Keratinocyte (primary cell): ENCODE data around the gene URM1. TPM values are rescaled to one million over a fixed set of nuclear protein-coding genes. Genes with fewer than 3 reads are reported as not detected.

Experiments
- DNase-seq: peaks from one replicate; pipeline ENCODE4 v3.0.0-alpha.2; 2011; ENCODE audit warnings: low read depth, missing footprints, low spot score
- FAIRE-seq: peaks from 2 replicates; lab custom pipeline; 2011; peaks lifted over from hg19 to GRCh38; lab: Jason Lieb, UNC
- H2AFZ ChIP-seq: 2 replicates; pipeline ENCODE4 v1.6.0; 2012; ENCODE audit warnings: low read length, control low read depth, inconsistent platforms; ENCODE audit not compliant: control insufficient read depth
- H3K27ac ChIP-seq: 2 replicates; pipeline ENCODE4 v1.5.1; 2011; ENCODE audit warnings: low read length; ENCODE audit not compliant: control insufficient read depth, insufficient read depth
- H3K27me3 ChIP-seq: 3 replicates; pipeline ENCODE4 v1.6.0; 2011; ENCODE audit warnings: low read length; ENCODE audit not compliant: control insufficient read depth, insufficient read depth; ENCODE audit errors: extremely low read depth
- H3K36me3 ChIP-seq, 2 experiments: 2 replicates in 1 of 2; 3 replicates in 1 of 2; pipeline ENCODE4 v1.5.1; 2011; ENCODE audit warnings: low read length in 2 of 2, mild to moderate bottlenecking in 1 of 2; ENCODE audit not compliant: control insufficient read depth in 2 of 2, insufficient read depth in 2 of 2; ENCODE audit errors: extremely low read depth in 1 of 2
- H3K4me1 ChIP-seq: 3 replicates; pipeline ENCODE4 v1.5.1; 2011; ENCODE audit warnings: low read length; ENCODE audit not compliant: control insufficient read depth, insufficient read depth; ENCODE audit errors: extremely low read depth
- H3K4me2 ChIP-seq: 3 replicates; pipeline ENCODE4 v1.6.0; 2011; ENCODE audit warnings: low read depth, low read length; ENCODE audit not compliant: control insufficient read depth, insufficient read depth; ENCODE audit errors: extremely low read depth
- H3K4me3 ChIP-seq, 3 experiments: fragments of 200-600 bp in 1 of 3; sonication (generic) in 1 of 3; 2 replicates in 2 of 3; 3 replicates in 1 of 3; pipeline ENCODE4 v1.5.1; 2011 to 2016; ENCODE audit warnings: low read length in 3 of 3, mild to moderate bottlenecking in 3 of 3, control low read depth in 2 of 3, inconsistent platforms in 1 of 3, low read depth in 1 of 3, mixed read lengths in 1 of 3, mixed run types in 1 of 3, moderate library complexity in 1 of 3; ENCODE audit not compliant: control insufficient read depth in 2 of 3, insufficient read depth in 2 of 3; ENCODE audit errors: extremely low read depth in 1 of 3
- H3K79me2 ChIP-seq: 2 replicates; pipeline ENCODE4 v1.6.0; 2012; ENCODE audit warnings: low read length; ENCODE audit not compliant: control insufficient read depth, insufficient read depth
- H3K9ac ChIP-seq: 3 replicates; pipeline ENCODE4 v1.6.0; 2011; ENCODE audit warnings: low read length; ENCODE audit not compliant: control insufficient read depth, insufficient read depth; ENCODE audit errors: extremely low read depth
- H3K9me1 ChIP-seq: 3 replicates; pipeline ENCODE4 v1.6.0; 2011; ENCODE audit warnings: low read length; ENCODE audit not compliant: control insufficient read depth, insufficient read depth; ENCODE audit errors: extremely low read depth
- H3K9me3 ChIP-seq: 2 replicates; pipeline ENCODE4 v1.5.1; 2012; ENCODE audit warnings: low read depth, low read length; ENCODE audit not compliant: control insufficient read depth
- H4K20me1 ChIP-seq: 3 replicates; pipeline ENCODE4 v1.6.0; 2011; ENCODE audit warnings: low read length; ENCODE audit not compliant: control insufficient read depth, insufficient read depth; ENCODE audit errors: extremely low read depth
- CTCF ChIP-seq, 3 experiments: IDR thresholded peaks in 1 of 3; conservative IDR thresholded peaks in 1 of 3; optimal IDR thresholded peaks in 1 of 3; 2 replicates in 2 of 3; 3 replicates in 1 of 3; pipeline versions ENCODE3 to v1.5.1; 2011; ENCODE audit warnings: low read length in 3 of 3, mild to moderate bottlenecking in 3 of 3, moderate library complexity in 2 of 3, control low read depth in 1 of 3, inconsistent platforms in 1 of 3; ENCODE audit not compliant: insufficient read depth in 2 of 3; ENCODE audit errors: extremely low read depth in 1 of 3
- EZH2 ChIP-seq: IDR thresholded peaks from one replicate; pipeline ENCODE4 v1.6.1; 2012; ENCODE audit warnings: inconsistent platforms, mild to moderate bottlenecking, low read length, moderate library complexity
- dilution Hi-C: fragments of 300-500 bp; cut with MboI; formaldehyde crosslinking; loops from one replicate; pipeline ENCODE4 v1.7.0; 2020; ENCODE audit warnings: low sequenced_read_pairs; ENCODE audit not compliant: extremely low pct_ligation_motif_present
- polyA plus RNA-seq, 5 experiments: library from polyadenylated mRNA; depleted of rRNA in 3 of 5; stranded (reverse) in 3 of 5; stranded (forward) in 1 of 5; unstranded in 1 of 5; fragments of >200 nt; gene quantifications; 1 replicate in 1 of 5; 2 replicates in 3 of 5; 3 replicates in 1 of 5; pipeline versions ENCODE4 v1.2.1 to v1.2.3, GENCODE V29; 2011 to 2012; ENCODE audit warnings: missing spikeins in 2 of 5, low read depth in 1 of 5, low replicate concordance in 1 of 5

Gene URM1
- polyA plus RNA-seq, 1 donor (not counting 4 experiments of a cell fraction or from before 2014, with no cell fraction given) = 29.1 TPM

- DNase-seq (no peak), FAIRE-seq (no peak)
- no peak overlapping the region for H2AFZ ChIP-seq
- no peak overlapping the region for H3K9ac ChIP-seq
- H3K36me3 ChIP-seq = peaks cover 0 to 3% of the 10 kb centered on the region in 2 experiments
- H3K4me2 ChIP-seq = no peak overlapping the region
- dilution Hi-C loops = no loop called here
- H3K9me3 ChIP-seq = no peaks in the 10 kb centered on the region
- no peaks in the 10 kb centered on the region for H3K9me1 ChIP-seq
- H3K4me3 ChIP-seq = no peak overlapping the region
- no peaks in the 10 kb centered on the region for H4K20me1 ChIP-seq
- TF ChIP-seq CTCF (optimal IDR thresholded peaks at IDR 0.05 in 1 of 3, IDR thresholded peaks at IDR 0.05 in 1 of 3, conservative IDR thresholded peaks at IDR 0.05 in 1 of 3; ENCODE audit: extremely low read depth in 1 of 3, insufficient read depth in 2 of 3, low read length in 3 of 3) (no peak), EZH2 (no peak)
- H3K27ac ChIP-seq = no peak overlapping the region
- H3K79me2 ChIP-seq = no peaks in the 10 kb centered on the region
- peaks cover 7% of the 10 kb centered on the region for H3K4me1 ChIP-seq
- peaks cover 16% of the 10 kb centered on the region for H3K27me3 ChIP-seq
Observed at GRCh38 chr9:128394379-128395168, 23.4 kb downstream of the URM1 start.

- TF ChIP-seq EZH2 (no peak), CTCF (optimal IDR thresholded peaks at IDR 0.05 in 1 of 3, IDR thresholded peaks at IDR 0.05 in 1 of 3, conservative IDR thresholded peaks at IDR 0.05 in 1 of 3; ENCODE audit: extremely low read depth in 1 of 3, insufficient read depth in 2 of 3, low read length in 3 of 3) (no peak)
- dilution Hi-C loops = no loop called here
- FAIRE-seq = no peak
Observed at GRCh38 chr9:128396970-128397613, 25.9 kb downstream of the URM1 start.

More at GRCh38 chr9:128396970-128397613, 25.9 kb downstream of the URM1 start:
- H2AFZ ChIP-seq = no peak overlapping the region
- no peak overlapping the region for H3K27ac ChIP-seq
- peak overlapping the region; percentile 29 for H3K4me2 ChIP-seq
- H3K36me3 ChIP-seq = no peaks in the 10 kb centered on the region
- H3K79me2 ChIP-seq = no peaks in the 10 kb centered on the region
- H3K9me1 ChIP-seq = no peaks in the 10 kb centered on the region
- no peaks in the 10 kb centered on the region for H4K20me1 ChIP-seq
- peaks cover 16% of the 10 kb centered on the region for H3K27me3 ChIP-seq
- H3K9me3 ChIP-seq = no peaks in the 10 kb centered on the region
- H3K9ac ChIP-seq = no peak overlapping the region
- DNase-seq = no peak
- no peak overlapping the region for H3K4me3 ChIP-seq
- peaks cover 7% of the 10 kb centered on the region for H3K4me1 ChIP-seq
